ENCODE data around the gene DNM3.

GRCh38 chr1:172397633-172398032 lies 556.3 kb downstream of the DNM3 start:
- TF ChIP-seq CTCF (IDR thresholded peaks at IDR 0.05; ENCODE audit: low read depth, low read length, poor library complexity, severe bottlenecking): no peak
- no peak for TF ChIP-seq EZH2phosphoT487 (IDR thresholded peaks at IDR 0.05; ENCODE audit: borderline replicate concordance, low read length)

All from DOHH2 (cell line).